IMR-90 (cell line): ENCODE data around the gene CEP128. TPM values are rescaled to one million over a fixed set of nuclear protein-coding genes. Genes with fewer than 3 reads are reported as not detected.
A peak's percentile ranks its signal among the peaks of the same experiment; 100 is the strongest.

Experiments
- ATAC-seq: fragments of 200-7000 bp; cut with Tn5 transposase; 2 replicates; pipeline ENCODE4 v1.9.1; 2020; ENCODE audit warnings: low read depth, mild to moderate bottlenecking, moderate library complexity
- BruUV-seq: library from RNA; stranded (reverse); fragments of 400-500 nt; replicated peaks from 2 replicates; lab custom pipeline; 2021; lab: Mats Ljungman, UMichigan
- CTCF ChIA-PET: fragments of 300-600 bp; formaldehyde crosslinking; extraction: SDS; loops from one replicate; lab custom pipeline; 2021; ENCODE audit warnings: antibody characterized with exemption; lab: Yijun Ruan, JAX
- POLR2A ChIA-PET: fragments of 300-600 bp; sonication (Branson Sonifier 250); formaldehyde crosslinking; loops from one replicate; lab custom pipeline; 2022; ENCODE audit warnings: antibody characterized with exemption; ENCODE audit not compliant: unreplicated experiment; lab: Charles Lee
- DNase-seq: peaks from one replicate; pipeline ENCODE4 v3.0.0; 2013
- H2AFZ ChIP-seq: replicated peaks from 2 replicates; pipeline ENCODE3; 2013; ENCODE audit warnings: low read length, mild to moderate bottlenecking; ENCODE audit not compliant: poor library complexity
- H2AK5ac ChIP-seq: 2 replicates; pipeline ENCODE4 v1.6.1; 2013; ENCODE audit warnings: low read depth, low read length, inconsistent platforms
- H2AK9ac ChIP-seq: replicated peaks from 2 replicates; pipeline ENCODE3; 2013; ENCODE audit warnings: mild to moderate bottlenecking, low read depth, low read length, moderate library complexity; ENCODE audit not compliant: poor library complexity
- H2BK120ac ChIP-seq: 2 replicates; pipeline ENCODE4 v1.6.1; 2013; ENCODE audit warnings: low read depth, low read length, inconsistent platforms
- H2BK15ac ChIP-seq: 3 replicates; pipeline ENCODE4 v1.6.1; 2013; ENCODE audit warnings: low read depth, low read length, inconsistent platforms
- H2BK20ac ChIP-seq: 2 replicates; pipeline ENCODE4 v1.6.1; 2013; ENCODE audit warnings: low read depth, mild to moderate bottlenecking, inconsistent platforms, low read length, moderate library complexity
- H2BK5ac ChIP-seq: 2 replicates; pipeline ENCODE4 v1.6.1; 2013; ENCODE audit warnings: mild to moderate bottlenecking, low read depth, low read length, inconsistent platforms; ENCODE audit not compliant: poor library complexity, severe bottlenecking
- H3K14ac ChIP-seq: replicated peaks from 2 replicates; pipeline ENCODE4 v1.6.1; 2013; ENCODE audit warnings: low read depth, low read length, inconsistent platforms
- H3K18ac ChIP-seq: 2 replicates; pipeline ENCODE4 v1.6.1; 2013; ENCODE audit warnings: low read depth, low read length, control low read depth
- H3K23ac ChIP-seq: 2 replicates; pipeline ENCODE4 v1.6.1; 2013; ENCODE audit warnings: low read depth, low read length, inconsistent platforms
- H3K27ac ChIP-seq: 2 replicates; pipeline ENCODE4 v1.5.1; 2013; ENCODE audit warnings: mild to moderate bottlenecking, control low read depth, low read length; ENCODE audit not compliant: insufficient read depth
- H3K27me3 ChIP-seq: 2 replicates; pipeline ENCODE4 v1.6.1; 2013; ENCODE audit warnings: low read length; ENCODE audit not compliant: control insufficient read depth, insufficient read depth
- H3K36me3 ChIP-seq: 2 replicates; pipeline ENCODE4 v1.6.1; 2013; ENCODE audit warnings: low read length, mixed read lengths; ENCODE audit not compliant: control insufficient read depth, insufficient read depth
- H3K4ac ChIP-seq: 2 replicates; pipeline ENCODE4 v1.6.1; 2013; ENCODE audit warnings: low read depth, low read length, inconsistent platforms
- H3K4me1 ChIP-seq: 2 replicates; pipeline ENCODE4 v1.6.1; 2013; ENCODE audit warnings: low read length, mixed read lengths; ENCODE audit not compliant: control insufficient read depth, insufficient read depth
- H3K4me2 ChIP-seq: 2 replicates; pipeline ENCODE4 v1.6.1; 2013; ENCODE audit warnings: low read depth, mild to moderate bottlenecking, control low read depth, low read length, moderate library complexity
- H3K4me3 ChIP-seq: 2 replicates; pipeline ENCODE4 v1.5.1; 2013; ENCODE audit warnings: low read depth, mild to moderate bottlenecking, control low read depth, low read length, moderate library complexity; ENCODE audit not compliant: insufficient read depth
- H3K56ac ChIP-seq: 2 replicates; pipeline ENCODE4 v1.6.1; 2013; ENCODE audit warnings: low read length, inconsistent platforms; ENCODE audit not compliant: insufficient read depth; ENCODE audit errors: extremely low read depth
- H3K79me1 ChIP-seq, 2 experiments: 2 replicates each; pipeline ENCODE4 v1.6.1; 2013; ENCODE audit warnings: low read length in 2 of 2, inconsistent platforms in 1 of 2, low read depth in 1 of 2
- H3K9ac ChIP-seq: 2 replicates; pipeline ENCODE4 v1.6.1; 2013; ENCODE audit warnings: low read depth, low read length, control low read depth
- H3K9me1 ChIP-seq: 2 replicates; pipeline ENCODE4 v1.6.1; 2013; ENCODE audit warnings: low read length, inconsistent platforms; ENCODE audit not compliant: insufficient read depth
- H3K9me3 ChIP-seq: 2 replicates; pipeline ENCODE4 v1.6.1; 2013; ENCODE audit warnings: low read length; ENCODE audit not compliant: control insufficient read depth, insufficient read depth
- H4K20me1 ChIP-seq: 2 replicates; pipeline ENCODE4 v1.6.1; 2013; ENCODE audit warnings: low read length, inconsistent platforms; ENCODE audit not compliant: insufficient read depth
- H4K5ac ChIP-seq: 2 replicates; pipeline ENCODE4 v1.6.1; 2013; ENCODE audit warnings: mild to moderate bottlenecking, low read depth, low read length, control low read depth
- H4K8ac ChIP-seq, 2 experiments: 2 replicates each; pipeline ENCODE4 v1.6.1; 2013; ENCODE audit warnings: low read depth in 2 of 2, low read length in 2 of 2, control low read depth in 1 of 2, inconsistent platforms in 1 of 2
- H4K91ac ChIP-seq: 2 replicates; pipeline ENCODE4 v1.6.1; 2013; ENCODE audit warnings: low read depth, low read length, inconsistent platforms; ENCODE audit not compliant: insufficient read depth
- CEBPB ChIP-seq: IDR thresholded peaks from 2 replicates; pipeline ENCODE4 v1.6.1; 2012; ENCODE audit warnings: low read depth, low read length, improper control_type of control experiment
- RCOR1 ChIP-seq: IDR thresholded peaks from 2 replicates; pipeline ENCODE4 v1.6.1; 2012; ENCODE audit warnings: mild to moderate bottlenecking, low read length, improper control_type of control experiment; ENCODE audit not compliant: insufficient replicate concordance
- WGBS, 2 experiments: methylation state at CpG; one replicate each; pipeline versions ENCODE4 v1.1.5 to v1.1.7; 2013; ENCODE audit warnings: missing lambda C conversion rate in 2 of 2; ENCODE audit not compliant: insufficient read length in 1 of 2; ENCODE audit errors: extremely low coverage in 2 of 2; 5-methylcytosine and 5-hydroxymethylcytosine counted together
- dilution Hi-C: fragments of 300-500 bp; cut with HindIII; formaldehyde crosslinking; loops from one replicate; pipeline ENCODE4 v1.14.3; 2018; ENCODE audit warnings: low sequenced_read_pairs; ENCODE audit not compliant: unreplicated experiment
- in situ Hi-C: fragments of 300-500 bp; cut with MboI; formaldehyde crosslinking; loops from 3 replicates; pipeline ENCODE4 v1.14.3; 2019; ENCODE audit warnings: low sequenced_read_pairs, inconsistent platforms, mixed read lengths
- intact Hi-C: fragments of 100-400 bp; cut with micrococcal nuclease; formaldehyde crosslinking; loops from 2 replicates; pipeline ENCODE4 v1.10.0; 2022
- polyA plus RNA-seq, 3 experiments: library from polyadenylated mRNA; depleted of rRNA; stranded (reverse); fragments of >200 nt; gene quantifications; 2 replicates each; pipeline ENCODE4 v1.2.3, GENCODE V29; 2012; ENCODE audit warnings: low replicate concordance in 1 of 3
- total RNA-seq: library from RNA; depleted of rRNA; stranded (reverse); fragments of >200 nt; gene quantifications from 2 replicates; pipeline ENCODE4 v1.2.3, GENCODE V29; 2012

The CEP128 gene
- total and polyA plus RNA-seq, 2 of the 4 experiments (the other 2 are of a cell fraction) = 1.9 to 5.7 TPM

GRCh38 chr14:80496090-80496489, 445.4 kb downstream of the CEP128 start:
- no peak overlapping the region for H2BK20ac ChIP-seq
- no peak overlapping the region for H2AFZ ChIP-seq
- no peaks in the 10 kb centered on the region for H3K9me3 ChIP-seq
- in situ Hi-C loops = no loop called here
- no peak overlapping the region for H2BK120ac ChIP-seq
- H3K9me1 ChIP-seq = no peaks in the 10 kb centered on the region
- WGBS, 2 experiments = no CpG with 5 or more reads among the region's 4 CpGs
- BruUV-seq = no TSS peak
- H4K20me1 ChIP-seq = no peaks in the 10 kb centered on the region
- no peak overlapping the region for H3K56ac ChIP-seq
- peaks cover 5% of the 10 kb centered on the region; the same call in 1 of the 2 replicates for H3K4me1 ChIP-seq
- no peak overlapping the region for H3K4ac ChIP-seq
- no peak overlapping the region for H4K8ac ChIP-seq
- no peak overlapping the region for H2BK5ac ChIP-seq
- DNase-seq = no peak
- no peaks in the 10 kb centered on the region for H3K36me3 ChIP-seq
- H3K4me3 ChIP-seq = no peak overlapping the region
- no peak for ATAC-seq
- H3K27ac ChIP-seq = no peak overlapping the region
- intact Hi-C loops = no loop called here
- H3K4me2 ChIP-seq = no peak overlapping the region
- no peak overlapping the region for H4K91ac ChIP-seq
- dilution Hi-C loops = no loop called here
- no peak overlapping the region for H4K5ac ChIP-seq
- POLR2A ChIA-PET = no interaction called here
- H3K14ac ChIP-seq = no peak overlapping the region
- CTCF ChIA-PET = no interaction called here
- H3K79me1 ChIP-seq = no peaks in the 10 kb centered on the region
- no peak overlapping the region for H3K23ac ChIP-seq
- no peak overlapping the region for H3K18ac ChIP-seq
- TF ChIP-seq CEBPB = peak; percentile 84
- no peak for TF ChIP-seq RCOR1
- H2AK5ac ChIP-seq = no peak overlapping the region
- H3K9ac ChIP-seq = no peak overlapping the region
- no peak overlapping the region for H2BK15ac ChIP-seq
- no peak overlapping the region for H2AK9ac ChIP-seq
- no peaks in the 10 kb centered on the region for H3K27me3 ChIP-seq
